ENCODE data around the gene DBI.
A peak's percentile ranks its signal among the peaks of the same experiment; 100 is the strongest.

The DBI gene

GRCh38 chr2:119366649-119367471, at the start of gene DBI, which contains the start of gene C2orf76:
TSS of gene DBI (plus strand) at chr2:119366977. CDS start at chr2:119367052, 75 bp downstream.
TSS of gene C2orf76 (minus strand) at chr2:119366834. CDS start at chr2:119339959, 26,875 bp downstream.
- DNase-seq (ENCODE audit: low read depth in 2 of 2) = peak; percentile 83 to 85

GRCh38 chr2:119317554-119317953, 49.2 kb upstream of the DBI start:
- DNase-seq (ENCODE audit: low read depth in 2 of 2) = no peak

GRCh38 chr2:119319593-119319992, 47.2 kb upstream of the DBI start:
- no peak for DNase-seq (ENCODE audit: low read depth in 2 of 2)

- DNase-seq (ENCODE audit: low read depth in 2 of 2) = no peak
Measured at GRCh38 chr2:119323459-119323858, 43.3 kb upstream of the DBI start.

DNA sequence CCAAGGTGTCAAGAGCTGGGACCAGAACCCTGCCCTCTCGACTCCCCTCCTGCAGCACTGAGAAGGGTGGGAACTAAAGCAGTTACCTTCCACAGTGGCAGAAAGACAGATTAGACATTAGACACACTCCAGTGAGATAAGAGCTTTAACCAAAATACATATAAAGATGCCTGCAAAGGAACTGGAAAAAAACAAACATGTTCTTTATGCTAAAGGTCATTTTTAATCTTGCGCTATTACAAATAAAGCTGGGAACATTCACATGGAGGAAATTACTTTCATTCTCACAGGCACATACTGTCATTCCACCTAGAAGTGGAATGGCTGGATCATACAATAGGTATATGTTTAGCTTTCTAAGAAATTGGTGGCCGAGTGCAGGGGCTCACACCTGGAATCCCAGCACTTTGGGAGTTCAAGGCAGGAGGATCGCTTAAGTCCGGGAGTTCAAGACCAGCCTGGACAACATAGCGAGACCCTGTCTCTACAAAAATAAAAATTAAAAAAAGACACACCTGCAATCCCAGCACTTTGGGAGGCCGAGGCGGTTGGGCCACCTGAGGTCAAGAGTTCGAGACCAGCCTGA, 42.0 kb upstream of the DBI start:
- no peak for DNase-seq (ENCODE audit: low read depth in 2 of 2)

GRCh38 chr2:119326938-119327337, 39.8 kb upstream of the DBI start:
- no peak for DNase-seq (ENCODE audit: low read depth in 2 of 2)

DNA sequence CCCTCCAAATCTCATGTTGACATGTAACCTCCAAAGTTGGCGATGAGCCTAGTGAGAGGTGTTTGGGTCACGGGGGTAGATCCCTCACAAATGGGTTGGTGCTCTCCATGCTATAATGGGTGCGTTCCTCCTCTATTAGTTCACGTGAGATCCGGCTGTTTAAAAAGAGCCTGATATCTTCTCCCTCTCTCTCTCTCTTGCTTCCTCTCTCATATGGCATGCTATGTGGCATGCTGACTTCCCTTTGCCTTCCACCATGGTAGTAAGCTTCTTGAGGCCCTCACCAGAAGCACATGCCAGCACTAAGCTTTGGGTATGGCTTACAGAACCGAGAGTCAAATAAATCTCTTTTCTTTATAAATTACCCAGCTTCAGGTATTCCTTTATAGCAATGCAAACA, 39.3 kb upstream of the DBI start:
- no peak for DNase-seq (ENCODE audit: low read depth in 2 of 2)

DNA sequence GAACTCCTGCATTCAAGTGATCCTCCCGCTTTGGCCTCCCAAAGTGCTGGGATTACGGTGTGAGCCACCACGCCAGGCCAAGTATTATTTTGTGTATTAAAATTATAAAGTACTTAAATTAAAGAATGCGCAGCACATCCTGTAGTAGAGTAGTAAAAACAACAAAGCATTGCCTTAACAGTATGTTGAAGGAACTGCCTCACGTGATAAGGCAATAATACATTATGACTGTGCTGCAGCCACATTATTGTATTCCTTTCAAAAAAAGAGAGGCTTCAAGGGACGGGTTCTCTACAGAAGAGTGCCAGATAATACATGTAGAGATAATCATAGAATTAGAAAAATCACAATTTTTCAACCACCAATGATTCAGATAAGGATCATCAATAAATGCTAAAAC, 33.8 kb upstream of the DBI start:
- no peak for DNase-seq (ENCODE audit: low read depth in 2 of 2)

DNA sequence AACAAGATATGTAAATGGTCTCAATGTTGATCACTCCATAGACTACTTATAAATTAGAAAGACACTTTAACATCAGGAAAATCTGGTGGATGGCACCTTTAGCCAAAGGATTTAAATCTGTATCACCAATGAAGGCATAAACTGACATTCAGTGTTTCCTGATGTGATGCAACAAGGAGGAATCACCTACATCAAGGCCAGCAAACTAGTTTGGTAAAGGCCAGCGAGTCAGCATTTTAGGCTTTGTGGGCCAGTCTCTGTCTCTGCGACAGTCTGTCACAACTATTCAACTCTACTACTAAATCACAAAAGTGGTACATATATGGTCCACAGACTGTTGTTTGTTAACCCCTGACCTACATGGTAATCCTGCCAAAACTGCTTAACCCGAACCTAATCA, 33.4 kb upstream of the DBI start:
- DNase-seq (ENCODE audit: low read depth in 2 of 2) = no peak

GRCh38 chr2:119333833-119334232, 32.9 kb upstream of the DBI start:
- no peak for DNase-seq (ENCODE audit: low read depth in 2 of 2)

- DNase-seq (ENCODE audit: low read depth in 2 of 2) = no peak
Measured at GRCh38 chr2:119337749-119338148, 29.0 kb upstream of the DBI start.

GRCh38 chr2:119338272-119338671, 28.5 kb upstream of the DBI start:
- DNase-seq (ENCODE audit: low read depth in 2 of 2) = no peak

DNA sequence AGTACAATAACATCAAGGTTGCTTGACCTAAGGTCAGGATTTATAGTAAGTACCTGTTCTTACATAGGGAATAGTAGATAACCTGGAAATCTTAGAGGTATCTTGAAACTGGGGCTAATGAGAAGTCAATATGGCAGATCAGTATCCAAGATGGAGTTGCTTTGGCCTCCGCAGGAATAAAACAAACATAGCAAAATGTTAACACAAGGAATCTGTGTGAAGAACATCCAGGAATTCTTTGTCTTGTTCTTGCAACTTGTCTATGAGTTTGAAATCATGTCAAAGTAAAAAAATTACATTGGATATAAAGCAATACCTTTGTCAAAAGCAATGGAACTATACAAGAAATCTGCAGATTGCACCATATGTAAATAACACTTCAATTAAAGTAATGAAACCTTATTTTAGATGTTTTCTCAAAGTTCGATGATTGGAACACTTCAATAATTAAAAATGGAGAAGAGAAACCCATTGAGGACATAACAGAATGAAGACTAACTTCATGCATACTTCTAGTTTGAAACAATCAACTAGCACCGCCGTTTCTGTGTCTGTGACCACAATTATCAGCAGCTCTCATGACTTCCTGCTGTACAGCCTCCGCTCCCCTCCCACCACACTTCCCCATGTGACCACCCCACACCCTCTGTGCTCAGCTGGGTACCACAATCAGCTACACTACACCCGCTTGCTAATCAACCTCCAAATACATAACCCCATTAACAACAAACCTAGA, 27.8 kb upstream of the DBI start:
- DNase-seq (ENCODE audit: low read depth in 2 of 2) = peak; percentile 21 to 25

- no peak for DNase-seq (ENCODE audit: low read depth in 2 of 2)
Measured at GRCh38 chr2:119339562-119339923, 27.2 kb upstream of the DBI start.

DNA sequence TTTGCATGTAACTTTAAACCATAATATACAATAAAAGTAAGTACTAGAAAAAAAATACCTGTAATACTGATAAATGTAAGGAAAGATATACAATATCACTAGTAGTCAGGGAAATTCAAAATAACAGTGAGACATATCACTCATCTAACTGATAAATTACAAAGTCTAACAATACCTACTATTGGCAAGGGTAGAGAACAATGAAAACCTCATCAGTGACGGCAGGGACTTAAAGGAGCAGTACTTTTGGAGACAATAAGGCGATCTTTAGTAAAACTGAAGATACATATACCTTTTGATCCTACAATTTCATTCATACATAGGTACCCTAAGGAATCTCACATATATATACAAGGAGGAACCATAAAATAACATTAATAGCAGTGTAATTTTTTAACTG, 25.1 kb upstream of the DBI start:
- DNase-seq (ENCODE audit: low read depth in 2 of 2) = no peak

DNA sequence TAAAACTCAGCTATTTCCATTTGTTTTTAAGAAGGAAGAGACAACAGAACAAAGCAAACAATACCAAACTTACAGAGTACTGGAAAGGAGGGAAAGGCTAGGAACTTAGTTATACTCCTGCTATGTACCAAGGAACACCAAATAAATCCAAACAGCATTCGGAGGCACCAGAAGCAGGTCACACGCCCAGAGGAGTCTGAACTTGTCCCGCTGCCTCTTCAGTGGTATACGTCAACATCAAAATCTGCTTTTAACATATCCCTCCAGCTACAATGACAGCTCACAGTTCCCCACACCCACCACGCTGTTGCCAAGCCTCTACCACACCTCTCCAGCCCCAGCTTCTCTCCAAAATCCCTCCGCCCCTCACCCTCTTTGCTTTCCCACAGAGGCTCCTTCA, 17.5 kb upstream of the DBI start:
- no peak for DNase-seq (ENCODE audit: low read depth in 2 of 2)

DNA sequence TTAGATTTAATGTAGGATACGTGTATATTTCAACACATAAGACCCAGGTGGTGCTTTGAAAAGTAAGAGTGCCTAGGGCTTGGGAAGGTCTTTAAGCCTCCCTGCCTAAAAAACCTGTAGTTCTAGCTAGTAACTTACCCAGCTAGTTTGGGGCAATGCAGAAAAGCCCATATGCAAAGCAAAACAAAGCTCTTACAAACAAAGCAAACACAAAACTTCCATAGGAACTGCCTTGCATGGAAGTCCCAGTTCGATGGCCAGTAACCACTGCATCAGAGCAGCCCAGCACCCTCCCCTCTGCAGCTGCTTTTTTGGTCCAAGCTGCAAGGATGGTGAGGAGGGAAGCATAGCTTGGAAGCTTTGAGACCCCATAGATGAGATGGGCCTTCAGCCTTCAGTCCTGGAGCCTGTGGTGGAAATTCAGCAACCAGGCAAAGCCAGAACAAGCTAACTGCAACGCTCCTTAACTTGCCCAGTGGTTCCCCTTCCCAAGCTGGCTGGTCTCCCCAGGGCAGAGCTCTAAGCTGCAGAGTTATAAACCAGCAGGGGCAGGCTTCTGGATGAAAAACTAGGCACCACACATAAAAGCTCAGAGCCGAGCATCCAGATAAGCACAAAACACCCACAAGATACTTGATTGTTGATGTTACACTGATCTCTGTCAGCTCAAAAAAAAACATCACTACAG, 16.3 kb upstream of the DBI start:
- no peak for DNase-seq (ENCODE audit: low read depth in 2 of 2)

- DNase-seq (ENCODE audit: low read depth in 2 of 2) = no peak
Measured at GRCh38 chr2:119352357-119352756, 14.4 kb upstream of the DBI start.

DNA sequence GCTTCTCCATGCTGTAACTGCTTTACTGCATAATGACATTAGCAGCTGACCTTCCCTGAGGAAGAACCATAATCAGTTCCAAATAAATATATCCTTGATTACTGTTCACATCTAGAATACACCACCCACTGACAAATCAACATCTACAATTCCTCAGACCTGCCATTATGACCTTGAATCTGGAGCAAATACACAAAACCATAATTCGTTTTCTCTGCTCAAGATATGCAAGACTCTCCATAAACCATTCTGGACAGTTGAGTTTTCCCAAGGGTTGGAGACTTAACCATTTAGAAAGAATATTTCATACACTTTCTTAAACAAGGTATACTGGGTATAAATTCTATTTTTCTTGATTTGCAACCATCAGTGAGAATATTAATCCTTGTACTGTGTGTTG, 11.9 kb upstream of the DBI start:
- DNase-seq (ENCODE audit: low read depth in 2 of 2) = no peak

GRCh38 chr2:119359774-119360173, 7.0 kb upstream of the DBI start:
- no peak for DNase-seq (ENCODE audit: low read depth in 2 of 2)

DNA sequence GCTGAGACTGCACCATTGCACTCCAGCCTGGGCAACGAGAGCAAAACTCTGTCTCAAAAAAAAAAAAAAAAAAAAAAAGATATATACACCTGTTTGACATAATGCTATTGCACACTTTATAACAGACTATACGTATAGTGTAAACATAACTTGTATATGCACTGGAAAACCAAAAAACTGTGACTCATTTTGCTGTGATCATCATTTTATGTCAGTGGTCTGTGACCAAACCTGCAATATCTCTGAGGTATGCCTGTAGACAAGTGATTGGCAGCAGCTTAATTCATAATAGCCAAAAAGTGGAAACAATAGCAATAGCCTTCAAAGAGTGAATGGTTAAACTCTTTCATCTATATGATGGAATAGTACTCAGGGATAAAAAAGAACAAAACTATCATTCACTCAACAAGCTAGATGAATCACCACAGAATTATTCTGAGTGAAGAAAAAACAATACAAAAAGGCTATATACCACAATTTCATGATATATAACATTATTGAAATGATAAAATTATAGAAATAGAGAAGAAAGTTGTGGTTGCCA, 6.3 kb upstream of the DBI start:
- no peak for DNase-seq (ENCODE audit: low read depth in 2 of 2)

DNA sequence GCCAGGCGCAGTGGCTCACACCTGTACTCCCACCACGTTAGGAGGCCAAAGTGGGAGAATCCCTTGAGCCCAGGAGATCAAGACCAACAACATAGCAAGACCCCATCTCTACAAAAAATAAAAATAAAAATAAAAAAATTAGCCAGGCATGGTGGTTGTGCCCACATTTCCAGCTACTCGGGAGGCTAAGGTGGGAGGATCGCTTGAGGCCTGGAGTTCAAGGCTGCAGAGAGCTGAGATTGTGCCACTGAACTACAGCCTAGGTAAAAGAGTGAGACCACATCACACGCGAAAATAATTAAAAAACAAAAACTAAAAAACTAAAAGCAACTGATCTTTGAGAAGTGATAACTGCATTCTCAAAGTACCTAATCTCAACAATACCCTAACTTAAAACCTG, 2.0 kb upstream of the DBI start:
- no peak for DNase-seq (ENCODE audit: low read depth in 2 of 2)

Data from stimulated activated CD8-positive, alpha-beta memory T cell treated with anti-CD3 and anti-CD28 coated beads, Interleukin-2, amount 100 ng/mL, for 1 hour (primary cell).